CD4-positive, alpha-beta T cell treated with Interleukin-15 for 1 hour (primary cell): Measurements from ENCODE around the gene AS3MT.
"Not testable (repeated sequence)": the region's sequence is repeated elsewhere in the genome, so short reads cannot be mapped to it uniquely, and the experiment has no call there.

Experiments used
- DNase-seq: peaks from one replicate; pipeline ENCODE4 v3.0.0-alpha.2; 2020

The AS3MT gene

GRCh38 chr10:102923601-102924000 is 54.3 kb downstream of the AS3MT start:
- no peak for DNase-seq

DNA sequence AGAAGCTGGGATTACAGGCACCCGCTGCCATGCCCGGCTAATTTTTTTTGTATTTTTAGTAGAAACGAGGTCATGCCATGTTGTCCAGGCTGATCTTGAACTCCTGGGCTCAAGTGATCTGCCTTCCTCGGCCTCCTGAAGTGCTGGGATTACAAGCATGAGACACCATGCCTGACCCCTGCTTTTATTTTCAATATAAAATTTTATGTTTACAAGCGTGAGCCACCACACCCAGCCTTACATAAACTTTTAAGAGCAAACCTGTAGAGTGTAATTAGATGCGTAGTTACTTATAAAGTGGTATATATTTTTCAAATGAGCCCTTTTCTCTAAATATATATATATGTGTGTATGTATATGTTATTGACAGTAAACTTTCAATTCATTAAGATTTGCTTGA is 57.6 kb downstream of the AS3MT start:
- DNase-seq = no peak

GRCh38 chr10:102927311-102928010 is 58.2 kb downstream of the AS3MT start:
- DNase-seq = no peak

DNA sequence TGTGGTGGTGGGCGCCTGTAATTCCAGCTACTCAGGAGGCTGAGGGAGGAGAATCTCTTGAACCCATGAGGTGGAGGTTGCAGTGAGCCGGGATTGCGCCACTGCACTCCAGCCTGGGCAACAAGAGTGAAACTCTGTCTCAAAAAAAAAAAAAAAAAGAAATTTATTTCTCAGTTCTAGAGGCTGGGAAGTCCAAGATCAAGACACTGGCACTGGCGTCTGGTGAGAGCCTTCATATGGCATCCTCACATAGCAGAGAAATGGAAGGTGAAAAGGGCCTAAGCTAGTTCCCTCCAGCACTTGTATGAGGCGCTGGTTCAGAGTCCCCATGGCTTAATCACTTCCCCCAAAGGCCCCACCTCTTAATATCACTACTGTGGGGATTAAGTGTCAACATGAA is 59.2 kb downstream of the AS3MT start:
- DNase-seq = not testable (repeated sequence)

DNA sequence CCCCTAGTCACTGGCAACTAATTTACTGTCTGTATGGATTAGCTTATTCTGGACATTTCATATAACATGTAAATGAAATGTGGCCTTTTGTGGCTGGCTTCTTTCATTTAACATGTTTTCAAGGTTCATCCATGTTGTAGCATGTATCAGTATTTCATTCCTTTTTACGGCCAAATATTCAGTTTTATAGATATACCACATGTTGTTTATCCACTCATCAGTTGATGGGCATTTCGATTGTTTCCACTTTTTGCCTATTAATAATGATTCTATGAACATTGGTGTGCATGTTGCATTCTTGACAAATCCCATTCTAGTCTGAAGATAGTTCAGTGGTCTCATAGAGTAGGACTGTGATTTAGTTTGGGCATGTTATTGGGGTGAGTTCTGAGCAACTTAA is 61.5 kb downstream of the AS3MT start:
- DNase-seq = no peak

GRCh38 chr10:102931643-102932042 is 62.4 kb downstream of the AS3MT start:
- no peak for DNase-seq

DNA sequence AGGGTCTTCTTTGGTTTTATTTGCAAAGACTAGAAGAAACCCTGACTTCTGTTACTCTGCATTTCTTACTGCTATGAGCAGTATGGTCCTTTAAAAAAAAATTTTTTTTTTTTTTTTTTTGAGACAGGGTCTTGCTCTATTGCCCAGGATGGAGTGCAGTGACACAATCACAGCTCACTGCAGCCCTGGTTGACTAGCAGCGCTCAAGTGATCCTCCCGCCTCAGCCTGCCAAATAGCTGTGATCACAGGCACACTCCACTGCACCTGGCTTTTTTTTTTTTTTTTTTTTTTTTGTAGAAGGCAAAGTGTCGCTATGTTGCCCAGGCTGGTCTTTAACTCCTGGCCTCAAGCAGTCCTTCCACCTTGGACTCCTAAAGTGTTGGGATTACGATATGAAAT is 66.2 kb downstream of the AS3MT start:
- DNase-seq = no peak

GRCh38 chr10:102935939-102936605 is 66.8 kb downstream of the AS3MT start:
- DNase-seq = no peak

GRCh38 chr10:102941401-102941800 is 72.1 kb downstream of the AS3MT start:
- no peak for DNase-seq

DNA sequence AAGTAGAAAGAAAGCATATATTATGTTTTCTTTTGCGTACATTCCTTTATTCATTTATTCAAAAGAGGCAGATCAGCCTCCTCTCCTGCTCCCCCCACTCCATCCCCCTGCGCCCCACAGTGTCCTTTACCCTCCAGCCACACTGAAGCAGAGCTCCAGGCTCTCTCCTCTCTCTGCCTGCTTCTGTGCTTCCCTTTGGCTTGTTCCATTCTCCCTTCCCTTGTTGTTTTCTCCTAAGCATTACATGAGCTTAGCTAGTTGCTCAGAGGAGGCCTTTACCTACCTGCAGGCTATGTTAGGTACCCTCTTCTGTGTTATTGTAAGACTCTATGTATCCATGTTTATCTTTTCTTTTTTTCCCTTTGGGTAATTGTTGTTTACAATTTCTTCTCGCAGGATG is 76.2 kb downstream of the AS3MT start:
- DNase-seq = no peak

- DNase-seq = no peak
Measured at GRCh38 chr10:102945962-102946361, 76.7 kb downstream of the AS3MT start.

GRCh38 chr10:102946992-102947391 is 77.7 kb downstream of the AS3MT start:
- no peak for DNase-seq

DNA sequence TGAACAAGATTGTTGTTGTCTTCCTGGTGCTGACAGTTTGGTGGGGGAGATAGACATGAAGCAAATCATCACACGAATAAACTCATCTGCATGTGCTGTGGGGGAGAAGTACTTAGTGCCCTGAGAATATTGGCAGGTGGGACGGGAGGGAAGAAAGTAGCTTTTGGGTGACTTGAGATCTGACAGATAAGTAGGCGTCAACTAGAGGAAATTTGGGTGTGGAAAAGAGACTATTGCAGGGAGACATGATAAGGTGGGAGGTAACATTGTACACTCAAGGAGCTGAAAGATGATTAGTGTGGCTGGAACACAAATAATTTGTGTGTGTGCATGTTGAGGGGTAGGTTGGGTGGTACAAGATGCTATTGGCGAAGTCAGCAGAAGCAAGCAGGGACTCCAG is 78.9 kb downstream of the AS3MT start:
- no peak for DNase-seq

DNA sequence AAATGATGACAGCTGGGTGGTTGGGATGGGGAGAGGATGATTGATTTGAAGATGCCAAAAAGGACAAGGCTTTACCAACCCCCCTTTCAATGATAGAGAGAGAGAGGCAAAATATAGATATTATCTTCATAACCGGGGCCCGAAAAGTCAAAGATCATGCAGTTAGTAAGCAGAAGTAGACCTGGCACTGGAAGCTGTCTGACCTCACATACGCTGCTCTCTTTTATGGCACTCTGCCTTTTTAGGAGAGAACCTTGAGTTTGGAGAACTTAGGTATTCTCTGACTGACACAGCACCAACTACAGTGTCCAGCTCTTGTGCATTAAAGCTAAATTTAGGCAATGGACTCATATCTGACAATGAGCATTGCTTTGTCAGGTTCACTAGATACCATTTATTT is 79.5 kb downstream of the AS3MT start:
- DNase-seq = no peak

GRCh38 chr10:102949916-102950315 is 80.6 kb downstream of the AS3MT start:
- DNase-seq = no peak

DNA sequence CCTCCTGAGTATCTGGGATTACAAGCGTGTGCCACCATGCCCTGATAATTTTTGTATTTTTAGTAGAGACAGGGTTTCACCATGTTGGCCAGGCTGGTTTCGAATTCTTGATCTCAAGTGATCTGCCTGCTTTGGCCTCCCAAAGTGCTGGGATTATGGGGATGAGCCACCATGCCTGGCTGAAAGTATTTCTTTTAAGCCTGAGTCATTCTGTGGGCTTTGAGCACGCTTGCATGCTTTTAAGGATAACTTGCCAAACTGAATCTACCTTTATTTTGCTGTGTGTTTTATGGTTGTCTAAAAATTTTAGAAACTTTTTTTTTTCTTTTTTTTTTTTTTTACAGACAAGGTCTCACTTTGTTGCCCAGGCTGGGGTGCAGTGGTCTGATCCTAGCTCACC is 82.0 kb downstream of the AS3MT start:
- no peak for DNase-seq
